Measurements from ENCODE around the gene KDM6A.

Gene KDM6A

GRCh38 chrX:44989995-44990770, 117.2 kb downstream of the KDM6A start:
- no peak overlapping the region for H2AFZ ChIP-seq (ENCODE audit: low read depth, low read length)
- no peak overlapping the region for H3K9ac ChIP-seq (ENCODE audit: low read length)
- peaks cover 6 to 15% of the 10 kb centered on the region in 2 experiments for H3K36me3 ChIP-seq (ENCODE audit: control insufficient read depth in 1 of 2, insufficient read depth in 2 of 2, low read depth in 1 of 2, low read length in 2 of 2)
- H2BK5ac ChIP-seq (ENCODE audit: low read depth, low read length, poor library complexity, severe bottlenecking): no peak overlapping the region
- H2BK15ac ChIP-seq (ENCODE audit: low read depth, poor library complexity, severe bottlenecking): no peak overlapping the region
- no peaks in the 10 kb centered on the region for H3K27me3 ChIP-seq (ENCODE audit: control insufficient read depth in 1 of 2, insufficient read depth in 1 of 2, low read length in 2 of 2)
- no peak overlapping the region for H3K27ac ChIP-seq (ENCODE audit: low read length, poor library complexity, severe bottlenecking)
- no peak overlapping the region for H3K4me3 ChIP-seq (ENCODE audit: insufficient read depth in 1 of 2, low read depth in 1 of 2, low read length in 2 of 2)
- H3K23ac ChIP-seq (ENCODE audit: low read length in 2 of 2): no peak overlapping the region
- DNase-seq: no peak
- 97% methylated on average over 5 of the region's 16 CpGs for WGBS
- H3K18ac ChIP-seq (ENCODE audit: low read depth in 1 of 2, low read length in 2 of 2): no peak overlapping the region
- no peaks in the 10 kb centered on the region for H3K4me1 ChIP-seq (ENCODE audit: control insufficient read depth, insufficient read depth, low read depth, low read length)
- H4K8ac ChIP-seq (ENCODE audit: low read length): no peak overlapping the region
- no peak overlapping the region for H3K14ac ChIP-seq (ENCODE audit: low read length in 2 of 2)
- no peak overlapping the region for H3K4me2 ChIP-seq (ENCODE audit: low read length, poor library complexity, severe bottlenecking)
- H2BK12ac ChIP-seq (ENCODE audit: low read length in 2 of 2): no peak overlapping the region
- H4K91ac ChIP-seq (ENCODE audit: low read length): no peak overlapping the region
- no peak overlapping the region for H3K4ac ChIP-seq (ENCODE audit: low read depth in 1 of 2, low read length in 2 of 2)
- peaks cover 4% of the 10 kb centered on the region for H3K9me3 ChIP-seq (ENCODE audit: control insufficient read depth, low read length)
- no peaks in the 10 kb centered on the region for H3K79me1 ChIP-seq (replicated peaks; ENCODE audit: low read length, poor library complexity, severe bottlenecking)
- H2AK5ac ChIP-seq (ENCODE audit: low read length, severe bottlenecking): no peak overlapping the region
- no peak overlapping the region for H2BK120ac ChIP-seq (ENCODE audit: low read depth, low read length)

- H2AK5ac ChIP-seq (ENCODE audit: low read length, severe bottlenecking): no peak overlapping the region
- no peak overlapping the region for H3K4me2 ChIP-seq (ENCODE audit: low read length, poor library complexity, severe bottlenecking)
- H3K36me3 ChIP-seq (ENCODE audit: control insufficient read depth in 1 of 2, insufficient read depth in 2 of 2, low read depth in 1 of 2, low read length in 2 of 2): peaks cover 6 to 15% of the 10 kb centered on the region in 2 experiments
- WGBS: no CpG with 5 or more reads among the region's 2 CpGs
- H2BK5ac ChIP-seq (ENCODE audit: low read depth, low read length, poor library complexity, severe bottlenecking): no peak overlapping the region
- H2BK12ac ChIP-seq (ENCODE audit: low read length in 2 of 2): no peak overlapping the region
- H3K9ac ChIP-seq (ENCODE audit: low read length): no peak overlapping the region
- H2BK120ac ChIP-seq (ENCODE audit: low read depth, low read length): no peak overlapping the region
- DNase-seq: no peak
- H3K27ac ChIP-seq (ENCODE audit: low read length, poor library complexity, severe bottlenecking): no peak overlapping the region
- no peak overlapping the region for H3K18ac ChIP-seq (ENCODE audit: low read depth in 1 of 2, low read length in 2 of 2)
- no peak overlapping the region for H4K91ac ChIP-seq (ENCODE audit: low read length)
- peaks cover 3% of the 10 kb centered on the region for H3K79me1 ChIP-seq (replicated peaks; ENCODE audit: low read length, poor library complexity, severe bottlenecking)
- no peak overlapping the region for H2AFZ ChIP-seq (ENCODE audit: low read depth, low read length)
- no peak overlapping the region for H2BK15ac ChIP-seq (ENCODE audit: low read depth, poor library complexity, severe bottlenecking)
- H3K4ac ChIP-seq (ENCODE audit: low read depth in 1 of 2, low read length in 2 of 2): no peak overlapping the region
- H3K9me3 ChIP-seq (ENCODE audit: control insufficient read depth, low read length): peaks cover 4% of the 10 kb centered on the region
- H3K23ac ChIP-seq (ENCODE audit: low read length in 2 of 2): no peak overlapping the region
- H3K27me3 ChIP-seq (ENCODE audit: control insufficient read depth in 1 of 2, insufficient read depth in 1 of 2, low read length in 2 of 2): no peaks in the 10 kb centered on the region
- H3K4me1 ChIP-seq (ENCODE audit: control insufficient read depth, insufficient read depth, low read depth, low read length): no peaks in the 10 kb centered on the region
- no peak overlapping the region for H4K8ac ChIP-seq (ENCODE audit: low read length)
- no peak overlapping the region for H3K14ac ChIP-seq (ENCODE audit: low read length in 2 of 2)
- no peak overlapping the region for H3K4me3 ChIP-seq (ENCODE audit: insufficient read depth in 1 of 2, low read depth in 1 of 2, low read length in 2 of 2)
Measured at GRCh38 chrX:44992775-44993174, 119.8 kb downstream of the KDM6A start.

- no peak overlapping the region for H2BK12ac ChIP-seq (ENCODE audit: low read length in 2 of 2)
- peaks cover 5% of the 10 kb centered on the region for H3K79me1 ChIP-seq (replicated peaks; ENCODE audit: low read length, poor library complexity, severe bottlenecking)
- no peak overlapping the region for H3K18ac ChIP-seq (ENCODE audit: low read depth in 1 of 2, low read length in 2 of 2)
- H3K4ac ChIP-seq (ENCODE audit: low read depth in 1 of 2, low read length in 2 of 2): no peak overlapping the region
- H3K23ac ChIP-seq (ENCODE audit: low read length in 2 of 2): no peak overlapping the region
- H3K27ac ChIP-seq (ENCODE audit: low read length, poor library complexity, severe bottlenecking): no peak overlapping the region
- H4K8ac ChIP-seq (ENCODE audit: low read length): no peak overlapping the region
- no peak overlapping the region for H3K4me2 ChIP-seq (ENCODE audit: low read length, poor library complexity, severe bottlenecking)
- no peaks in the 10 kb centered on the region for H3K27me3 ChIP-seq (ENCODE audit: control insufficient read depth in 1 of 2, insufficient read depth in 1 of 2, low read length in 2 of 2)
- no peak overlapping the region for H2AK5ac ChIP-seq (ENCODE audit: low read length, severe bottlenecking)
- no peaks in the 10 kb centered on the region for H3K4me1 ChIP-seq (ENCODE audit: control insufficient read depth, insufficient read depth, low read depth, low read length)
- H2BK15ac ChIP-seq (ENCODE audit: low read depth, poor library complexity, severe bottlenecking): no peak overlapping the region
- H3K9ac ChIP-seq (ENCODE audit: low read length): no peak overlapping the region
- H3K9me3 ChIP-seq (ENCODE audit: control insufficient read depth, low read length): no peaks in the 10 kb centered on the region
- no peak for DNase-seq
- H4K91ac ChIP-seq (ENCODE audit: low read length): no peak overlapping the region
- H2BK120ac ChIP-seq (ENCODE audit: low read depth, low read length): no peak overlapping the region
- no peak overlapping the region for H3K4me3 ChIP-seq (ENCODE audit: insufficient read depth in 1 of 2, low read depth in 1 of 2, low read length in 2 of 2)
- no CpG with 5 or more reads among the region's 2 CpGs for WGBS
- peaks cover 0 to 2% of the 10 kb centered on the region in 2 experiments for H3K36me3 ChIP-seq (ENCODE audit: control insufficient read depth in 1 of 2, insufficient read depth in 2 of 2, low read depth in 1 of 2, low read length in 2 of 2)
- no peak overlapping the region for H2BK5ac ChIP-seq (ENCODE audit: low read depth, low read length, poor library complexity, severe bottlenecking)
- H3K14ac ChIP-seq (ENCODE audit: low read length in 2 of 2): no peak overlapping the region
- H2AFZ ChIP-seq (ENCODE audit: low read depth, low read length): no peak overlapping the region
Measured at GRCh38 chrX:44996277-44996676, 123.3 kb downstream of the KDM6A start.

GRCh38 chrX:44997282-44997812, 124.4 kb downstream of the KDM6A start:
- Histone ChIP-seq H4K8ac (ENCODE audit: low read length) (no peak overlapping the region), H2BK120ac (ENCODE audit: low read depth, low read length) (no peak overlapping the region), H3K4me3 (ENCODE audit: insufficient read depth in 1 of 2, low read depth in 1 of 2, low read length in 2 of 2) (no peak overlapping the region), H2AK5ac (ENCODE audit: low read length, severe bottlenecking) (no peak overlapping the region), H3K27me3 (ENCODE audit: control insufficient read depth in 1 of 2, insufficient read depth in 1 of 2, low read length in 2 of 2) (no peaks in the 10 kb centered on the region), H3K4me1 (ENCODE audit: control insufficient read depth, insufficient read depth, low read depth, low read length) (no peaks in the 10 kb centered on the region), H2AFZ (ENCODE audit: low read depth, low read length) (no peak overlapping the region), H3K4me2 (ENCODE audit: low read length, poor library complexity, severe bottlenecking) (no peak overlapping the region), H2BK12ac (ENCODE audit: low read length in 2 of 2) (no peak overlapping the region), H3K9me3 (ENCODE audit: control insufficient read depth, low read length) (no peaks in the 10 kb centered on the region), H3K27ac (ENCODE audit: low read length, poor library complexity, severe bottlenecking) (no peak overlapping the region), H3K4ac (ENCODE audit: low read depth in 1 of 2, low read length in 2 of 2) (no peak overlapping the region), H3K9ac (ENCODE audit: low read length) (no peak overlapping the region), H4K91ac (ENCODE audit: low read length) (no peak overlapping the region), H3K36me3 (ENCODE audit: control insufficient read depth in 1 of 2, insufficient read depth in 2 of 2, low read depth in 1 of 2, low read length in 2 of 2) (peaks cover 0 to 2% of the 10 kb centered on the region in 2 experiments), H3K14ac (ENCODE audit: low read length in 2 of 2) (no peak overlapping the region), H3K23ac (ENCODE audit: low read length in 2 of 2) (no peak overlapping the region), H2BK15ac (ENCODE audit: low read depth, poor library complexity, severe bottlenecking) (no peak overlapping the region), H2BK5ac (ENCODE audit: low read depth, low read length, poor library complexity, severe bottlenecking) (no peak overlapping the region), H3K79me1 (replicated peaks; ENCODE audit: low read length, poor library complexity, severe bottlenecking) (peaks cover 5% of the 10 kb centered on the region), H3K18ac (ENCODE audit: low read depth in 1 of 2, low read length in 2 of 2) (peak overlapping the region in 1 of 2 experiments; percentile 12)
- 100% methylated on average over 2 of the region's 10 CpGs for WGBS
- no peak for DNase-seq

Data from mesenchymal stem cell (in vitro differentiated cells and primary cell).